Chondrocyte (in vitro differentiated cells): ENCODE measurements around the gene ARHGAP5. TPM values are rescaled to one million over a fixed set of nuclear protein-coding genes. Genes with fewer than 3 reads are reported as not detected.

ENCODE experiments used
- DNase-seq: peaks from one replicate; pipeline ENCODE4 v3.0.0; 2021; ENCODE audit warnings: mixed read lengths, low spot score
- H3K27ac Mint-ChIP-seq: one replicate; pipeline ENCODE4 v1.8.0; 2021; ENCODE audit warnings: mild to moderate bottlenecking, moderate library complexity, mixed read lengths; ENCODE audit not compliant: unreplicated experiment
- H3K27me3 Mint-ChIP-seq: 2 replicates; pipeline ENCODE4 v1.8.0; 2021; ENCODE audit warnings: low read depth, mixed read lengths
- H3K36me3 Mint-ChIP-seq: 2 replicates; pipeline ENCODE4 v1.8.0; 2021; ENCODE audit warnings: low read depth, mixed read lengths
- H3K4me1 Mint-ChIP-seq: 2 replicates; pipeline ENCODE4 v1.8.0; 2021; ENCODE audit warnings: low read depth, mild to moderate bottlenecking, mixed read lengths
- H3K4me3 Mint-ChIP-seq: one replicate; pipeline ENCODE4 v1.8.0; 2021; ENCODE audit warnings: mild to moderate bottlenecking, moderate library complexity, mixed read lengths; ENCODE audit not compliant: unreplicated experiment
- H3K9me3 Mint-ChIP-seq: 2 replicates; pipeline ENCODE4 v1.8.0; 2021; ENCODE audit warnings: low read depth, mixed read lengths
- CTCF ChIP-seq: fragments of 200-600 bp; sonication (generic); IDR thresholded peaks from 2 replicates; pipeline ENCODE4 v1.5.0; 2021; ENCODE audit warnings: antibody characterized with exemption, mild to moderate bottlenecking, moderate library complexity
- total RNA-seq: library from RNA; stranded (reverse); gene quantifications from 3 replicates; pipeline ENCODE4 v1.2.1, GENCODE V29; 2021

The ARHGAP5 gene
- total RNA-seq, 1 donor from 2014 or later = 82.8 TPM

DNA sequence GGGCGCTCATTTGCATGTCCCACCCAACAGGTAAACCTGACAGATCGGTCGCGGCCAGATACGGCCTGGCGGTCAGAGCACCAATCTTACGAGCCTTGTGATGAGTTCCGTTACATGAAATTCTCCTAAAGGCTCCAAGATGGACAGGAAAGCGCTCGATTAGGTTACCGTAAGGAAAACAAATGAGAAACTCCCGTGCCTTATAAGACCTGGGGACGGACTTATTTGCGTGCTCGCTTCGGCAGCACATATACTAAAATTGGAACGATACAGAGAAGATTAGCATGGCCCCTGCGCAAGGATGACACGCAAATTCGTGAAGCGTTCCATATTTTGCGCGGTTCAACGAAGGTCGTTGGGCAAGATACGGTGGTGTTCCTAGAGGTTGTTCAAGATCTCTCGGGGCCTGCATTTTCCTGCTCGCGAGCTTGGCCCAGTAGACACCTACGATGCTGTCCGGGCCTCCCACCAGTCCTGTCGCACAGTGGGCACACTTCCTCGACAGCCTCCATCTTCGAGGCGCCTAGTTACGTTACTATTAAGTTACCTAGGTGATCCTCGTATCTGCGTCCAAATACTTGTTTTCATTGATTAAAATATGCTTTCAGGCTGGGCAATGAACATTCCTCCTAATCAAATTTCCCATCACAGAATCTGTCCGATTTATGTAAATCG, 124.8 kb downstream of the ARHGAP5 start, which contains the start of gene RNU6-7:
Gene RNU6-7, plus strand, starts transcription at position 230 of the 675 bp plus-strand sequence.
- Mint-ChIP-seq H3K9me3 (no peaks in the 10 kb centered on the region), H3K36me3 (no peaks in the 10 kb centered on the region), H3K27ac (peak within 1 kb of the TSS; percentile 100), H3K27me3 (peaks cover 5% of the 10 kb centered on the region), H3K4me3 (peak within 1 kb of the TSS; percentile 89), H3K4me1 (peaks cover 25% of the 10 kb centered on the region)
- DNase-seq = no peak
- TF ChIP-seq CTCF = no peak

GRCh38 chr14:32202491-32202997, 125.4 kb downstream of the ARHGAP5 start:
- H3K4me3 Mint-ChIP-seq = peak overlapping the region; percentile 89
- no peaks in the 10 kb centered on the region for H3K36me3 Mint-ChIP-seq
- peak overlapping the region; percentile 100 for H3K27ac Mint-ChIP-seq
- peaks cover 5% of the 10 kb centered on the region for H3K27me3 Mint-ChIP-seq
- H3K9me3 Mint-ChIP-seq = no peaks in the 10 kb centered on the region
- no peak for TF ChIP-seq CTCF
- peaks cover 25% of the 10 kb centered on the region for H3K4me1 Mint-ChIP-seq
- no peak for DNase-seq

- no peak for TF ChIP-seq CTCF
- H3K4me1 Mint-ChIP-seq = peaks cover 25% of the 10 kb centered on the region
- DNase-seq = peak; percentile 96
- H3K27me3 Mint-ChIP-seq = peaks cover 5% of the 10 kb centered on the region
- no peaks in the 10 kb centered on the region for H3K9me3 Mint-ChIP-seq
- H3K4me3 Mint-ChIP-seq = peak within 1 kb of the TSS; percentile 89
- no peaks in the 10 kb centered on the region for H3K36me3 Mint-ChIP-seq
- H3K27ac Mint-ChIP-seq = peak within 1 kb of the TSS; percentile 100
These were observed 126.1 kb downstream of the ARHGAP5 start, which contains the start of gene RNU6-8 for GRCh38 chr14:32202998-32203882. Gene RNU6-8 (minus strand): TSS chr14:32203269.

- Mint-ChIP-seq H3K27ac (peak overlapping the region; percentile 39), H3K4me1 (peaks cover 25% of the 10 kb centered on the region)
- TF ChIP-seq CTCF = no peak
These were observed 126.8 kb downstream of the ARHGAP5 start for GRCh38 chr14:32203928-32204357.

GRCh38 chr14:32205554-32205953, 128.4 kb downstream of the ARHGAP5 start:
- Mint-ChIP-seq H3K27me3 (peaks cover 3% of the 10 kb centered on the region), H3K27ac (no peak overlapping the region), H3K4me3 (no peak overlapping the region), H3K9me3 (no peaks in the 10 kb centered on the region), H3K4me1 (peaks cover 25% of the 10 kb centered on the region), H3K36me3 (no peaks in the 10 kb centered on the region)
- no peak for DNase-seq
- TF ChIP-seq CTCF = no peak

More at GRCh38 chr14:32203928-32204357, 126.8 kb downstream of the ARHGAP5 start:
- DNase-seq = no peak
- Mint-ChIP-seq H3K4me3 (peak overlapping the region; percentile 89), H3K9me3 (no peaks in the 10 kb centered on the region), H3K27me3 (peaks cover 3% of the 10 kb centered on the region), H3K36me3 (no peaks in the 10 kb centered on the region)
